Liver (tissue), 9 donors: ENCODE data around the gene GJB5. TPM values are rescaled to one million over a fixed set of nuclear protein-coding genes. Genes with fewer than 3 reads are reported as not detected.

Source experiments
- DNase-seq: peaks from one replicate; pipeline ENCODE4 v3.0.0-alpha.2; 2017; ENCODE audit warnings: low spot score
- H3K27ac ChIP-seq, 2 donors: one replicate each; pipeline ENCODE4 v1.7.0; 2013; ENCODE audit warnings: inconsistent platforms in 2 of 2, low read length in 2 of 2, control low read depth in 1 of 2, low read depth in 1 of 2, mild to moderate bottlenecking in 1 of 2
- H3K27me3 ChIP-seq, 4 donors: one replicate each; pipeline versions ENCODE4 v1.6.1 to v1.7.0; 2013; ENCODE audit warnings: low read length in 3 of 4, inconsistent platforms in 1 of 4, mild to moderate bottlenecking in 1 of 4, moderate library complexity in 1 of 4; ENCODE audit not compliant: control insufficient read depth in 4 of 4, insufficient read depth in 4 of 4
- H3K36me3 ChIP-seq, 4 donors: one replicate each; pipeline versions ENCODE4 v1.6.1 to v1.7.0; 2013; ENCODE audit warnings: low read length in 3 of 4, mild to moderate bottlenecking in 3 of 4, low read depth in 1 of 4, moderate library complexity in 1 of 4; ENCODE audit not compliant: control insufficient read depth in 4 of 4, insufficient read depth in 3 of 4
- H3K4me1 ChIP-seq, 4 donors: one replicate each; pipeline versions ENCODE4 v1.6.1 to v1.7.0; 2013; ENCODE audit warnings: low read length in 3 of 4, mild to moderate bottlenecking in 3 of 4, moderate library complexity in 1 of 4; ENCODE audit not compliant: control insufficient read depth in 4 of 4, insufficient read depth in 4 of 4
- H3K4me3 ChIP-seq, 3 donors: one replicate each; pipeline versions ENCODE4 v1.6.1 to v1.7.0; 2013; ENCODE audit warnings: low read length in 3 of 3, control low read depth in 1 of 3, low read depth in 1 of 3, mild to moderate bottlenecking in 1 of 3
- H3K9ac ChIP-seq, 2 donors: one replicate each; pipeline ENCODE4 v1.7.0; 2013; ENCODE audit warnings: low read length in 2 of 2, mild to moderate bottlenecking in 2 of 2, moderate library complexity in 2 of 2, control low read depth in 1 of 2, low read depth in 1 of 2
- H3K9me3 ChIP-seq, 4 donors: one replicate each; pipeline versions ENCODE4 v1.6.1 to v1.7.0; 2013; ENCODE audit warnings: low read length in 3 of 4; ENCODE audit not compliant: control insufficient read depth in 4 of 4
- EGR1 ChIP-seq, 2 donors: IDR thresholded peaks; 2 replicates each; pipeline ENCODE4 v1.6.1; 2016 to 2018; ENCODE audit warnings: antibody characterized with exemption in 2 of 2, low read depth in 2 of 2
- FOXA1 ChIP-seq: IDR thresholded peaks from 2 replicates; pipeline ENCODE4 v1.6.1; 2016; ENCODE audit warnings: antibody characterized with exemption
- FOXA2 ChIP-seq: IDR thresholded peaks from 2 replicates; pipeline ENCODE4 v1.6.1; 2016; ENCODE audit warnings: antibody characterized with exemption
- GABPA ChIP-seq, 2 donors: IDR thresholded peaks in 1 of 2; conservative IDR thresholded peaks in 1 of 2; 2 replicates each; pipeline ENCODE4 v1.6.1; 2016; ENCODE audit warnings: antibody characterized with exemption in 2 of 2, mild to moderate bottlenecking in 1 of 2, moderate library complexity in 1 of 2
- HNF4A ChIP-seq, 2 donors: conservative IDR thresholded peaks; 2 replicates each; pipeline ENCODE4 v1.6.1; 2016; ENCODE audit warnings: antibody characterized with exemption in 2 of 2, mild to moderate bottlenecking in 2 of 2
- HNF4G ChIP-seq: IDR thresholded peaks from 2 replicates; pipeline ENCODE4 v1.6.1; 2016; ENCODE audit warnings: antibody characterized with exemption
- JUND ChIP-seq, 2 donors: IDR thresholded peaks; 2 replicates each; pipeline ENCODE4 v1.6.1; 2016; ENCODE audit warnings: antibody characterized with exemption in 2 of 2
- RAD21 ChIP-seq, 2 donors: IDR thresholded peaks; 2 replicates each; pipeline ENCODE4 v1.6.1; 2016; ENCODE audit warnings: antibody characterized with exemption in 2 of 2, mild to moderate bottlenecking in 2 of 2
- RXRA ChIP-seq, 2 donors: IDR thresholded peaks; 2 replicates each; pipeline ENCODE4 v1.6.1; 2017 to 2018; ENCODE audit warnings: antibody characterized with exemption in 2 of 2, mild to moderate bottlenecking in 1 of 2
- SP1 ChIP-seq: IDR thresholded peaks from 2 replicates; pipeline ENCODE4 v1.6.1; 2018; ENCODE audit warnings: antibody characterized with exemption, mild to moderate bottlenecking
- TAF1 ChIP-seq: conservative IDR thresholded peaks from 2 replicates; pipeline ENCODE4 v1.6.1; 2016; ENCODE audit warnings: antibody characterized with exemption, mild to moderate bottlenecking
- YY1 ChIP-seq: IDR thresholded peaks from 2 replicates; pipeline ENCODE4 v1.6.1; 2016; ENCODE audit warnings: antibody characterized with exemption, mild to moderate bottlenecking
- WGBS: extraction: QIAGEN DNeasy Blood & Tissue Kit; methylation state at CpG from one replicate; pipeline ENCODE4 v1.1.7; 2013; 5-methylcytosine and 5-hydroxymethylcytosine counted together
- polyA plus RNA-seq, 2 donors: library from polyadenylated mRNA; stranded (reverse) in 1 of 2; unstranded in 1 of 2; fragments of 200-250 nt in 1 of 2; fragments of >200 nt in 1 of 2; fragmentation: Nextera tagmentation in 1 of 2; extraction: Ambion mirVana in 1 of 2; gene quantifications; one replicate each; pipeline versions ENCODE4 v1.2.1 to v1.2.3, GENCODE V29; 2013 to 2015
- total RNA-seq, 2 donors: library from RNA; depleted of rRNA; stranded (reverse); fragments of >200 nt; gene quantifications; one replicate each; pipeline ENCODE4 v1.2.3, GENCODE V29; 2014
- TF ChIP-seq, protein P1 (sequence below): fragments of 150-350 bp; IDR thresholded peaks from 2 replicates; pipeline ENCODE4 v1.5.1; 2017; ENCODE audit warnings: improper control_type of control experiment, low read depth, low read length; ENCODE audit not compliant: missing input control
- TF ChIP-seq, protein P2 (sequence below): IDR thresholded peaks from 2 replicates; pipeline ENCODE4 v1.6.1; 2016; ENCODE audit warnings: antibody characterized with exemption
- TF ChIP-seq, protein P3 (sequence below): IDR thresholded peaks from 2 replicates; pipeline ENCODE4 v1.6.1; 2016; ENCODE audit warnings: antibody characterized with exemption, mild to moderate bottlenecking
- TF ChIP-seq, protein P4 (sequence below): IDR thresholded peaks from 2 replicates; pipeline ENCODE4 v1.6.1; 2016; ENCODE audit warnings: antibody characterized with exemption
- donor health status: healthy.
- donor health status: healthy.
- donor health status: healthy.
- donor health status: healthy.
- donor health status: healthy.

Gene GJB5
- total and polyA plus RNA-seq, 4 donors: not detected

DNA sequence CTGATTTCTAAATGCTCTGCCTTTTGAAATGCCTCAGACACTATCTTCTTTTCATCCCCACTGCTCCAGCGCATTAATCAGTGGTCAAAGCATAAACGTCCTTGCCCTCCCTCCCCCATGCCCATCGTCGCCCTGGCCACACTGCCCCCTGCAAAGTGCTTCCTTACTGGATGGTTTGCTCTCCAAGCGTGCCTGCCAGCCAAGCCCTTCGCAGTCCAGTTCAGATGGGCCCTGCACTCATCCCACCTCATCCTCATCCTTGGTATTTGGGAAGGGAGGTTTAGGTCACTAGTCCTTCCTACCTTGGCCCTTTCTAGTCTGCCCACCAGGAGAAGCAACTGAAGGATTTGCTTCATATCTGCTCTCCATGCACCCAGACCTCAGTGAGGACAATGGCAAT, 41.1 kb downstream of the GJB5 start (continued):
- TF ChIP-seq, protein P1, sequence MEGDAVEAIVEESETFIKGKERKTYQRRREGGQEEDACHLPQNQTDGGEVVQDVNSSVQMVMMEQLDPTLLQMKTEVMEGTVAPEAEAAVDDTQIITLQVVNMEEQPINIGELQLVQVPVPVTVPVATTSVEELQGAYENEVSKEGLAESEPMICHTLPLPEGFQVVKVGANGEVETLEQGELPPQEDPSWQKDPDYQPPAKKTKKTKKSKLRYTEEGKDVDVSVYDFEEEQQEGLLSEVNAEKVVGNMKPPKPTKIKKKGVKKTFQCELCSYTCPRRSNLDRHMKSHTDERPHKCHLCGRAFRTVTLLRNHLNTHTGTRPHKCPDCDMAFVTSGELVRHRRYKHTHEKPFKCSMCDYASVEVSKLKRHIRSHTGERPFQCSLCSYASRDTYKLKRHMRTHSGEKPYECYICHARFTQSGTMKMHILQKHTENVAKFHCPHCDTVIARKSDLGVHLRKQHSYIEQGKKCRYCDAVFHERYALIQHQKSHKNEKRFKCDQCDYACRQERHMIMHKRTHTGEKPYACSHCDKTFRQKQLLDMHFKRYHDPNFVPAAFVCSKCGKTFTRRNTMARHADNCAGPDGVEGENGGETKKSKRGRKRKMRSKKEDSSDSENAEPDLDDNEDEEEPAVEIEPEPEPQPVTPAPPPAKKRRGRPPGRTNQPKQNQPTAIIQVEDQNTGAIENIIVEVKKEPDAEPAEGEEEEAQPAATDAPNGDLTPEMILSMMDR: no peak
- TF ChIP-seq YY1: no peak
- TF ChIP-seq FOXA2: no peak
- TF ChIP-seq, protein P2, sequence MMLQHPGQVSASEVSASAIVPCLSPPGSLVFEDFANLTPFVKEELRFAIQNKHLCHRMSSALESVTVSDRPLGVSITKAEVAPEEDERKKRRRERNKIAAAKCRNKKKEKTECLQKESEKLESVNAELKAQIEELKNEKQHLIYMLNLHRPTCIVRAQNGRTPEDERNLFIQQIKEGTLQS: no peak
- no peak for TF ChIP-seq SP1
- no peak for TF ChIP-seq RAD21 (IDR thresholded peaks at IDR 0.05)

DNA sequence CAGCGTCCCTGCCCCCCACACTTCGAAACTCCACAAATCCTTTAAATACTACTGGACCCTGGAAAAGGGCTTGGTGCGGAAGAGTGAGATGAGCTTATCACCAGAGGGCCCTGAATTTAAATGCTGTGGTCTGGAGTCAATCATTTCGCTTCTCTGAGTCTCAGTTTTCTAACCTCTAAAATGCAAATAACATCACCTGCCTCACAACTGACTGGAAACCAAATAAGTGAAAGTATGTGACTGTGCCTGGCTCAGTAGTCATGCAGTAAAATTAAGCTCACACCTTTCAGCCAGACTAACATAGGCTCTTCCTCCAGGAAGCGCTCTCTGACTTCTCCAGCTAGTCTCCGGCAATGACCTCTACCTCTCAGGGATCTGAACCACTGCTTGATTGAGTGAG, 42.1 kb downstream of the GJB5 start:
- H3K27ac ChIP-seq: peak overlapping the region in 1 of 2 donors; percentile 83
- H3K4me3 ChIP-seq: no peak overlapping the region

More for the DNA sequence above, 42.1 kb downstream of the GJB5 start:
- Histone ChIP-seq H3K9me3 (no peaks in the 10 kb centered on the region), H3K36me3 (peaks cover 0 to 3% (median 0%) of the 10 kb centered on the region in 4 donors), H3K9ac (no peak overlapping the region), H3K4me1 (peaks cover 0 to 5% (median 2%) of the 10 kb centered on the region in 4 donors), H3K27me3 (no peaks in the 10 kb centered on the region)
- no peak for DNase-seq
- TF ChIP-seq FOXA1 (no peak), JUND (IDR thresholded peaks at IDR 0.05) (no peak), YY1 (no peak), HNF4A (conservative IDR thresholded peaks at IDR 0.05) (no peak), RAD21 (IDR thresholded peaks at IDR 0.05) (no peak), GABPA (IDR thresholded peaks at IDR 0.05 in 1 of 2, conservative IDR thresholded peaks at IDR 0.05 in 1 of 2) (no peak), HNF4G (no peak), TAF1 (no peak), RXRA (IDR thresholded peaks at IDR 0.05) (no peak), FOXA2 (no peak), SP1 (no peak), EGR1 (IDR thresholded peaks at IDR 0.05; ENCODE audit: low read depth in 2 of 2) (no peak)
- TF ChIP-seq, protein P3, sequence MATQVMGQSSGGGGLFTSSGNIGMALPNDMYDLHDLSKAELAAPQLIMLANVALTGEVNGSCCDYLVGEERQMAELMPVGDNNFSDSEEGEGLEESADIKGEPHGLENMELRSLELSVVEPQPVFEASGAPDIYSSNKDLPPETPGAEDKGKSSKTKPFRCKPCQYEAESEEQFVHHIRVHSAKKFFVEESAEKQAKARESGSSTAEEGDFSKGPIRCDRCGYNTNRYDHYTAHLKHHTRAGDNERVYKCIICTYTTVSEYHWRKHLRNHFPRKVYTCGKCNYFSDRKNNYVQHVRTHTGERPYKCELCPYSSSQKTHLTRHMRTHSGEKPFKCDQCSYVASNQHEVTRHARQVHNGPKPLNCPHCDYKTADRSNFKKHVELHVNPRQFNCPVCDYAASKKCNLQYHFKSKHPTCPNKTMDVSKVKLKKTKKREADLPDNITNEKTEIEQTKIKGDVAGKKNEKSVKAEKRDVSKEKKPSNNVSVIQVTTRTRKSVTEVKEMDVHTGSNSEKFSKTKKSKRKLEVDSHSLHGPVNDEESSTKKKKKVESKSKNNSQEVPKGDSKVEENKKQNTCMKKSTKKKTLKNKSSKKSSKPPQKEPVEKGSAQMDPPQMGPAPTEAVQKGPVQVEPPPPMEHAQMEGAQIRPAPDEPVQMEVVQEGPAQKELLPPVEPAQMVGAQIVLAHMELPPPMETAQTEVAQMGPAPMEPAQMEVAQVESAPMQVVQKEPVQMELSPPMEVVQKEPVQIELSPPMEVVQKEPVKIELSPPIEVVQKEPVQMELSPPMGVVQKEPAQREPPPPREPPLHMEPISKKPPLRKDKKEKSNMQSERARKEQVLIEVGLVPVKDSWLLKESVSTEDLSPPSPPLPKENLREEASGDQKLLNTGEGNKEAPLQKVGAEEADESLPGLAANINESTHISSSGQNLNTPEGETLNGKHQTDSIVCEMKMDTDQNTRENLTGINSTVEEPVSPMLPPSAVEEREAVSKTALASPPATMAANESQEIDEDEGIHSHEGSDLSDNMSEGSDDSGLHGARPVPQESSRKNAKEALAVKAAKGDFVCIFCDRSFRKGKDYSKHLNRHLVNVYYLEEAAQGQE: no peak
- TF ChIP-seq, protein P1: no peak
- TF ChIP-seq, protein P4, sequence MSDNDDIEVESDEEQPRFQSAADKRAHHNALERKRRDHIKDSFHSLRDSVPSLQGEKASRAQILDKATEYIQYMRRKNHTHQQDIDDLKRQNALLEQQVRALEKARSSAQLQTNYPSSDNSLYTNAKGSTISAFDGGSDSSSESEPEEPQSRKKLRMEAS: no peak
- 85% methylated on average over 6 of the region's 6 CpGs for WGBS
